HepG2 (cell line): ENCODE data around the gene TMEM151A. TPM values are rescaled to one million over a fixed set of nuclear protein-coding genes. Genes with fewer than 3 reads are reported as not detected.
A peak's percentile ranks its signal among the peaks of the same experiment; 100 is the strongest.

Experiments used
- ESRRA ChIP-seq: sonication (generic); formaldehyde crosslinking; IDR thresholded peaks from 2 replicates; pipeline ENCODE4 v1.5.1; 2020; ENCODE audit warnings: mild to moderate bottlenecking, low read depth, missing genetic modification reagents
- GTF2F1 ChIP-seq: fragments of 150-350 bp; IDR thresholded peaks from 2 replicates; pipeline ENCODE4 v1.6.1; 2014; ENCODE audit warnings: low read length
- HINFP ChIP-seq: sonication (generic); formaldehyde crosslinking; IDR thresholded peaks from 2 replicates; pipeline ENCODE4 v1.4.0; 2020; ENCODE audit warnings: low read depth, mild to moderate bottlenecking, missing genetic modification reagents
- MED8 ChIP-seq: sonication (generic); formaldehyde crosslinking; IDR thresholded peaks from 2 replicates; pipeline ENCODE4 v1.8.1; 2023; ENCODE audit warnings: mild to moderate bottlenecking, missing genetic modification reagents; ENCODE audit not compliant: insufficient replicate concordance
- SKI ChIP-seq: fragments of 450-650 bp; IDR thresholded peaks from one replicate; pipeline ENCODE4 v1.6.1; 2018; ENCODE audit warnings: mild to moderate bottlenecking; ENCODE audit not compliant: partially characterized antibody
- SPEN ChIP-seq: sonication (generic); formaldehyde crosslinking; IDR thresholded peaks from 2 replicates; pipeline ENCODE4 v1.5.1; 2020; ENCODE audit warnings: low read depth, mild to moderate bottlenecking, missing genetic modification reagents
- THAP8 ChIP-seq: sonication (generic); formaldehyde crosslinking; IDR thresholded peaks from 2 replicates; pipeline ENCODE4 v1.5.1; 2020; ENCODE audit warnings: missing genetic modification reagents, mild to moderate bottlenecking, borderline replicate concordance
- UBTF ChIP-seq: sonication (generic); formaldehyde crosslinking; IDR thresholded peaks from 2 replicates; pipeline ENCODE4 v1.4.0; 2020; ENCODE audit warnings: mild to moderate bottlenecking, missing genetic modification reagents
- YY1 ChIP-seq: IDR thresholded peaks from 2 replicates; pipeline ENCODE4 v1.6.1; 2011; ENCODE audit warnings: low read length, low read depth, moderate library complexity, mild to moderate bottlenecking; ENCODE audit not compliant: insufficient read depth, insufficient replicate concordance
- ZNF253 ChIP-seq: sonication (generic); formaldehyde crosslinking; IDR thresholded peaks from 2 replicates; pipeline ENCODE4 v1.8.0; 2022; ENCODE audit warnings: mild to moderate bottlenecking, missing genetic modification reagents, borderline replicate concordance
- ZNF34 ChIP-seq: sonication (generic); formaldehyde crosslinking; IDR thresholded peaks from 2 replicates; pipeline ENCODE4 v1.4.0; 2020; ENCODE audit warnings: mild to moderate bottlenecking, missing genetic modification reagents, borderline replicate concordance
- ZNF543 ChIP-seq: sonication (generic); formaldehyde crosslinking; IDR thresholded peaks from 2 replicates; pipeline ENCODE4 v1.4.0; 2020; ENCODE audit warnings: mild to moderate bottlenecking, missing genetic modification reagents
- ZNF556 ChIP-seq: sonication (generic); formaldehyde crosslinking; IDR thresholded peaks from 2 replicates; pipeline ENCODE4 v1.4.0; 2020; ENCODE audit warnings: mild to moderate bottlenecking, missing genetic modification reagents, borderline replicate concordance
- ZNF577 ChIP-seq: sonication (generic); formaldehyde crosslinking; IDR thresholded peaks from 2 replicates; pipeline ENCODE4 v1.4.0; 2020; ENCODE audit warnings: mild to moderate bottlenecking, low read depth, missing genetic modification reagents, borderline replicate concordance
- ZNF660 ChIP-seq: sonication (generic); formaldehyde crosslinking; IDR thresholded peaks from 2 replicates; pipeline ENCODE4 v1.5.1; 2020; ENCODE audit warnings: mild to moderate bottlenecking, low read depth, missing genetic modification reagents, borderline replicate concordance
- ZNF674 ChIP-seq: sonication (generic); formaldehyde crosslinking; IDR thresholded peaks from 2 replicates; pipeline ENCODE4 v1.5.0; 2020; ENCODE audit warnings: low read depth, mild to moderate bottlenecking, missing genetic modification reagents
- ZNF691 ChIP-seq: sonication (generic); formaldehyde crosslinking; IDR thresholded peaks from 2 replicates; pipeline ENCODE4 v1.4.0; 2020; ENCODE audit warnings: missing genetic modification reagents, low read depth, mild to moderate bottlenecking, borderline replicate concordance
- ZNF790 ChIP-seq: sonication (generic); formaldehyde crosslinking; IDR thresholded peaks from 2 replicates; pipeline ENCODE4 v1.8.0; 2022; ENCODE audit warnings: missing genetic modification reagents, mild to moderate bottlenecking, borderline replicate concordance
- polyA plus RNA-seq, 8 experiments: library from polyadenylated mRNA; depleted of rRNA in 3 of 8; stranded (reverse) in 7 of 8; unstranded in 1 of 8; fragments of >200 nt; fragmentation: Illumina TruSeq in 4 of 8; extraction: Trizol in 4 of 8; gene quantifications; 2 replicates each; pipeline versions ENCODE4 v1.2.1 to v1.2.3, GENCODE V29; 2011 to 2016; ENCODE audit warnings: low read depth in 4 of 8, missing spikeins in 1 of 8, mixed read lengths in 1 of 8; ENCODE audit not compliant: insufficient read depth in 1 of 8
- total RNA-seq, 5 experiments: library from RNA; depleted of rRNA; stranded (reverse); fragments of >200 nt; fragmentation: Illumina TruSeq; extraction: Trizol; gene quantifications; 2 replicates each; pipeline ENCODE4 v1.2.3, GENCODE V29; 2016; ENCODE audit warnings: low read depth in 1 of 5
- TF ChIP-seq, protein P1 (sequence below): sonication (generic); formaldehyde crosslinking; conservative IDR thresholded peaks from 2 replicates; pipeline ENCODE4 v1.8.1; 2023; ENCODE audit warnings: missing genetic modification reagents

TMEM151A gene
- total and polyA plus RNA-seq, 2 of the 13 experiments (the other 11 are each of a cell fraction or from before 2014, with no cell fraction given): 0.18 to 0.33 TPM

DNA sequence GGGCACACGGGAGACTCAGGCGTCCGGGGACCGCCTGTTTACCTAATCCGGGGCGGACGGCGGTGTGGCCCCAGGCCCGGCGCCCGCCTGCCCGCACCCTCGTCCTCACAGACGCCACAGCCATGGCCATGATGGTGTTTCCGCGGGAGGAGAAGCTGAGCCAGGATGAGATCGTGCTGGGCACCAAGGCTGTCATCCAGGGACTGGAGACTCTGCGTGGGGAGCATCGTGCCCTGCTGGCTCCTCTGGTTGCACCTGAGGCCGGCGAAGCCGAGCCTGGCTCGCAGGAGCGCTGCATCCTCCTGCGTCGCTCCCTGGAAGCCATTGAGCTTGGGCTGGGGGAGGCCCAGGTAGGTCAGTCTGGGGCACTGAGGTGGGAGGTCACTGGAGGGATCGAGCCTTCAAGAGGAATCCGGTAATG is 33.2 kb upstream of the TMEM151A start (continued):
- TF ChIP-seq ZNF556 (CRISPR knock-in tag) (0 out of 2 replicates have a peak, but pooled peaks have one; percentile 33), ZNF674 (CRISPR knock-in tag) (no peak), UBTF (CRISPR knock-in tag) (peak; percentile 12; the same call in 1 of the 2 replicates), ZNF790 (CRISPR knock-in tag) (no peak), YY1 (peak; percentile 31), ZNF34 (0 out of 2 replicates have a peak, but pooled peaks have one; percentile 42), THAP8 (CRISPR knock-in tag) (0 out of 2 replicates have a peak, but pooled peaks have one; percentile 33), HINFP (CRISPR knock-in tag) (0 out of 2 replicates have a peak, but pooled peaks have one; percentile 86), GTF2F1 (no peak), ZNF253 (CRISPR knock-in tag) (0 out of 2 replicates have a peak, but pooled peaks have one; percentile 29), ZNF577 (0 out of 2 replicates have a peak, but pooled peaks have one; percentile 30), ZNF660 (CRISPR knock-in tag) (no peak), ZNF691 (peak; percentile 16; the same call in 1 of the 2 replicates), ZNF543 (0 out of 2 replicates have a peak, but pooled peaks have one; percentile 40), MED8 (CRISPR knock-in tag) (no peak), SKI (no peak), ESRRA (CRISPR knock-in tag) (0 out of 2 replicates have a peak, but pooled peaks have one; percentile 54), SPEN (CRISPR knock-in tag) (no peak)
- TF ChIP-seq, protein P1, sequence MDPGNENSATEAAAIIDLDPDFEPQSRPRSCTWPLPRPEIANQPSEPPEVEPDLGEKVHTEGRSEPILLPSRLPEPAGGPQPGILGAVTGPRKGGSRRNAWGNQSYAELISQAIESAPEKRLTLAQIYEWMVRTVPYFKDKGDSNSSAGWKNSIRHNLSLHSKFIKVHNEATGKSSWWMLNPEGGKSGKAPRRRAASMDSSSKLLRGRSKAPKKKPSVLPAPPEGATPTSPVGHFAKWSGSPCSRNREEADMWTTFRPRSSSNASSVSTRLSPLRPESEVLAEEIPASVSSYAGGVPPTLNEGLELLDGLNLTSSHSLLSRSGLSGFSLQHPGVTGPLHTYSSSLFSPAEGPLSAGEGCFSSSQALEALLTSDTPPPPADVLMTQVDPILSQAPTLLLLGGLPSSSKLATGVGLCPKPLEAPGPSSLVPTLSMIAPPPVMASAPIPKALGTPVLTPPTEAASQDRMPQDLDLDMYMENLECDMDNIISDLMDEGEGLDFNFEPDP (CRISPR knock-in tag): no peak
